Measurements from ENCODE around the gene SPANXN2. TPM values are rescaled to one million over a fixed set of nuclear protein-coding genes. Genes with fewer than 3 reads are reported as not detected.

The SPANXN2 gene
- total and polyA plus RNA-seq, 12 donors = not detected

- Histone ChIP-seq H3K9me3 (no peaks in the 10 kb centered on the region), H3K4me1 (no peaks in the 10 kb centered on the region), H3K4me3 (no peak overlapping the region), H3K27me3 (peaks cover 0 to 5% (median 0%) of the 10 kb centered on the region in 7 donors), H3K36me3 (no peaks in the 10 kb centered on the region), H3K27ac (no peak overlapping the region)
- intact Hi-C loops (cut with DNase I) = loop anchor here in 2 of 10 donors (10.0 kb wide), 1 partner anchor 1531 kb away; no protein-coding TSS in a partner anchor
- TF ChIP-seq CTCF (IDR thresholded peaks at IDR 0.05) = no peak
- ATAC-seq = no peak
- WGBS, 2 donors = 50 to 64% methylated on average over 5 of the region's 5 CpGs
- no peak for DNase-seq
Measured at GRCh38 chrX:143663755-143664154, 56.8 kb downstream of the SPANXN2 start.

Other genes starting within 250 kb of the SPANXN2 start
- not detected for gene SPANXN3, start 203.3 kb downstream of the SPANXN2 start, total RNA-seq
- not detected for gene SPANXN3, start 203.3 kb downstream of the SPANXN2 start, polyA plus RNA-seq
- gene SLITRK4, start 84.7 kb downstream of the SPANXN2 start, total RNA-seq = 10 to 100 TPM in 1 of 10 donors, 1 to 10 TPM in 3, under 1 TPM in 6; 0.28 to 15.6 (median 0.81) TPM
- under 1 TPM; 0.16 to 0.22 TPM for gene SLITRK4, start 84.7 kb downstream of the SPANXN2 start, polyA plus RNA-seq
- gene UBE2NL, start 163.3 kb upstream of the SPANXN2 start, total RNA-seq = not detected
- gene UBE2NL, start 163.3 kb upstream of the SPANXN2 start, polyA plus RNA-seq = not detected